ENCODE results near the gene SEC14L1.
"Not testable (repeated sequence)": the region's sequence is repeated elsewhere in the genome, so short reads cannot be mapped to it uniquely, and the experiment has no call there.

The SEC14L1 gene

GRCh38 chr17:77247609-77248008, 106.8 kb downstream of the SEC14L1 start:
- Histone ChIP-seq H3K4me1 (ENCODE audit: insufficient read depth, low read length) (peaks cover 10% of the 10 kb centered on the region), H3K27ac (ENCODE audit: low read length) (no peak overlapping the region), H4K20me1 (ENCODE audit: insufficient read depth, low read length) (no peaks in the 10 kb centered on the region), H3K9ac (ENCODE audit: low read depth, low read length) (no peak overlapping the region; the same call in 1 of the 2 replicates), H3K4me2 (ENCODE audit: insufficient read depth, low read length) (peak overlapping the region; percentile 66), H3K27me3 (ENCODE audit: insufficient read depth, low read length, poor library complexity) (peaks cover 6% of the 10 kb centered on the region), H3K4me3 (ENCODE audit: low read depth in 1 of 2, low read length in 2 of 2) (no peak overlapping the region; a peak in 1 of 4 replicates), H3K9me3 (ENCODE audit: insufficient read depth, low read length, severe bottlenecking) (no peaks in the 10 kb centered on the region), H3K36me3 (ENCODE audit: insufficient read depth, low read length) (no peaks in the 10 kb centered on the region), H2AFZ (ENCODE audit: low read depth, low read length) (peak overlapping the region; percentile 61; the same call in 1 of the 2 replicates), H3K79me2 (ENCODE audit: insufficient read depth, low read length) (no peaks in the 10 kb centered on the region)
- ATAC-seq (ENCODE audit: insufficient read depth, low read depth) (no peak), DNase-seq (no peak)
- no peak for TF ChIP-seq CTCF (IDR thresholded peaks at IDR 0.05; ENCODE audit: borderline replicate concordance, extremely low read depth, low read length, poor library complexity, severe bottlenecking)
- TF ChIP-seq EZH2 (IDR thresholded peaks at IDR 0.05; ENCODE audit: borderline replicate concordance, low read depth, low read length, severe bottlenecking) = no peak

- no peaks in the 10 kb centered on the region for H3K9me3 ChIP-seq (ENCODE audit: insufficient read depth, low read length, severe bottlenecking)
- H3K4me3 ChIP-seq (ENCODE audit: low read depth in 1 of 2, low read length in 2 of 2) = no peak overlapping the region
- H3K27ac ChIP-seq (ENCODE audit: low read length) = no peak overlapping the region
- H2AFZ ChIP-seq (ENCODE audit: low read depth, low read length) = no peak overlapping the region
- no peaks in the 10 kb centered on the region for H3K36me3 ChIP-seq (ENCODE audit: insufficient read depth, low read length)
- H3K9ac ChIP-seq (ENCODE audit: low read depth, low read length) = no peak overlapping the region
- peaks cover 10% of the 10 kb centered on the region for H3K4me1 ChIP-seq (ENCODE audit: insufficient read depth, low read length)
- H3K27me3 ChIP-seq (ENCODE audit: insufficient read depth, low read length, poor library complexity) = peaks cover 6% of the 10 kb centered on the region
- TF ChIP-seq EZH2 (IDR thresholded peaks at IDR 0.05; ENCODE audit: borderline replicate concordance, low read depth, low read length, severe bottlenecking) = no peak
- no peak for TF ChIP-seq CTCF (IDR thresholded peaks at IDR 0.05; ENCODE audit: borderline replicate concordance, extremely low read depth, low read length, poor library complexity, severe bottlenecking)
- H3K4me2 ChIP-seq (ENCODE audit: insufficient read depth, low read length) = no peak overlapping the region
- ATAC-seq (ENCODE audit: insufficient read depth, low read depth) (no peak), DNase-seq (no peak)
- no peaks in the 10 kb centered on the region for H4K20me1 ChIP-seq (ENCODE audit: insufficient read depth, low read length)
- no peaks in the 10 kb centered on the region for H3K79me2 ChIP-seq (ENCODE audit: insufficient read depth, low read length)
These were observed 107.7 kb downstream of the SEC14L1 start for GRCh38 chr17:77248216-77249114.

DNA sequence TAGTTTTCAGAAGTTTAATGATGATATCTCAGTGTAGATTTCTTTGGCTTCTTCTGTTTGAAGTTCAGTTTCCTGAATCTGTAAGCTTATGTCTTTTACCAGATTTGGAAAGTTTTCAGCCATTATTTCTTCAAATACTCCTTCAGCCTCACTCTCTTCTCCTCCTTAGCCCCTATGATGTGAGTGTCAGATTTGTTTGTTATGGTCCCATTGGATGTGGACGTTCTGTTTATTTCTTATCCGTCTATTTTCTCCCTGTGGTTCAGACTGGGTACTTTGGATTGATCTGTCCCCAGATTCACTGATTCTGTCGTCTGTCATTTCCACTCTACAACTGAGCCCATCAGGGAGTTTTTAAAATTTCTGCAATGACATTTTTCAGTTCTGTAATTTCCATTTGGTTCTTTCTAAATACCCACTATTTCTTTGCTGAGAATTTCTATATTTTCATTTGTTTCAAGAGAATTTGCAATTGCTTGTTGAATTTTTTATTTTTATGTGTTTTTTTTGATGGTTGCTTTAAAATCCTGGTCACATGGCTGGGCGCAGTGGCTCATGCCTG, 110.9 kb downstream of the SEC14L1 start:
- TF ChIP-seq EZH2 (IDR thresholded peaks at IDR 0.05; ENCODE audit: borderline replicate concordance, low read depth, low read length, severe bottlenecking) (no peak), CTCF (IDR thresholded peaks at IDR 0.05; ENCODE audit: borderline replicate concordance, extremely low read depth, low read length, poor library complexity, severe bottlenecking) (no peak)
- Histone ChIP-seq H3K27ac (ENCODE audit: low read length) (no peak overlapping the region), H3K4me1 (ENCODE audit: insufficient read depth, low read length) (peaks cover 9% of the 10 kb centered on the region), H4K20me1 (ENCODE audit: insufficient read depth, low read length) (no peaks in the 10 kb centered on the region), H3K9ac (ENCODE audit: low read depth, low read length) (no peak overlapping the region), H3K9me3 (ENCODE audit: insufficient read depth, low read length, severe bottlenecking) (no peaks in the 10 kb centered on the region), H3K4me2 (ENCODE audit: insufficient read depth, low read length) (no peak overlapping the region), H3K79me2 (ENCODE audit: insufficient read depth, low read length) (no peaks in the 10 kb centered on the region), H3K27me3 (ENCODE audit: insufficient read depth, low read length, poor library complexity) (peaks cover 6% of the 10 kb centered on the region), H3K4me3 (ENCODE audit: low read depth in 1 of 2, low read length in 2 of 2) (no peak overlapping the region), H3K36me3 (ENCODE audit: insufficient read depth, low read length) (no peaks in the 10 kb centered on the region), H2AFZ (ENCODE audit: low read depth, low read length) (no peak overlapping the region)
- no peak for DNase-seq
- no peak for ATAC-seq (ENCODE audit: insufficient read depth, low read depth)

GRCh38 chr17:77252306-77252705, 111.5 kb downstream of the SEC14L1 start:
- not testable (repeated sequence) for H3K27ac ChIP-seq (ENCODE audit: low read length); H2AFZ ChIP-seq (ENCODE audit: low read depth, low read length); H3K27me3 ChIP-seq (ENCODE audit: insufficient read depth, low read length, poor library complexity); H3K4me3 ChIP-seq (ENCODE audit: low read depth in 1 of 2, low read length in 2 of 2); ATAC-seq (ENCODE audit: insufficient read depth, low read depth); H3K9ac ChIP-seq (ENCODE audit: low read depth, low read length); H3K9me3 ChIP-seq (ENCODE audit: insufficient read depth, low read length, severe bottlenecking); DNase-seq; H3K4me1 ChIP-seq (ENCODE audit: insufficient read depth, low read length); H4K20me1 ChIP-seq (ENCODE audit: insufficient read depth, low read length); H3K79me2 ChIP-seq (ENCODE audit: insufficient read depth, low read length); H3K36me3 ChIP-seq (ENCODE audit: insufficient read depth, low read length); H3K4me2 ChIP-seq (ENCODE audit: insufficient read depth, low read length)
